NCI-H774 (cell line): ENCODE data around the gene LDLRAD4.

Experiments
- DNase-seq: peaks from one replicate; lab custom pipeline; 2025; lab: John Stamatoyannopoulos, UW

The LDLRAD4 gene

DNA sequence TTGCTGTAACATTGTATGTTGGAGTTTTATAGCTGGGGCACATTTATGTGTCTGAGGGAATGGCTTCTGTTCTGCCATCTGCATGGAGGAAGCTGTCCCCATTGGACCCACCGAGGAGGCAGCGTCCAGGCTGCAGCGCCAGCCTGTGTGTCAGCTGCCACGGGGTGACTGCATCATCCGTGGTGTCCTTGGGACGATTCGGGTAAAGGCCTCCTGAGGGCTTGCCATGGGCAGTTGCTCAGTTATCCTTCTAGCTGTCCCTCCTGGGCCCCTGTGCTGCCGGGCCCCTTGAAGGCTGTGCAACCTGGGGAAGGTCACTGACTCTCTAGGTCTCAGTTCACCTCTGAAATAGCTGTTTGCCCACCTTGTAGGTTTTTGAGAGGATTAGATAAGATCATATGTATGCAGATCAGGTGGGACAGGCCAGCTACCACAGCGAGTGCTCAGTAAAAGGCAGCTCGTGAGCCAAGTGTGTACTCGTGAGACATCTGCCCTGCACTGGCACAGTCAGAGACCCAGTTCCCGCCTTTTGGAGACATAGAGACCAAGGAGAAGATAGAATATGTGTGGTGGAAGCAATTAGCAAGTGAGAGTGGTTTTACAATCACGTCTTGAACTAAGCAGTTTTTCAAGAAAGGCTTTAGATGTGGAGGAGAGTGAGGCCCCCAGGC lies 10.6 kb downstream of the LDLRAD4 start:
- DNase-seq: no peak

DNA sequence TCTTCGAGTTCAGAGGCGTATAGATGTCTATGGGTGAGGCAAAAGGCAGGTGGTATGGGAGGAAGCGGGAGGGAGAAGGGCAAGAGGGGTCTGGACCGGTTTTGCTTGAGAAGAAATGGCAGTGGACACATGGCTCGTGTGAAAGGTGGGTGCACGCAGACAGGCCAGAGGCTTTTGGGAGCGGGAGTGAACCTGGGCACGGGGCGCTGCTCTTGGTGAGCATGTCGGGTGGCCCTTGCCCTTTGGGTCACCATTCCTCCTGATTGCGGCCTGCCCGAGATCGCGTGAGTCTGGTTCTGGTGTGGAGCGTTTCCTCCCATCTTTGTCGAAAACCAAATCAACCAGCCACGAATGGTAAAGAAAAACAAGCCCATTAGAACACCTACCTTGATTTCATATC lies 12.6 kb downstream of the LDLRAD4 start:
- no peak for DNase-seq

DNA sequence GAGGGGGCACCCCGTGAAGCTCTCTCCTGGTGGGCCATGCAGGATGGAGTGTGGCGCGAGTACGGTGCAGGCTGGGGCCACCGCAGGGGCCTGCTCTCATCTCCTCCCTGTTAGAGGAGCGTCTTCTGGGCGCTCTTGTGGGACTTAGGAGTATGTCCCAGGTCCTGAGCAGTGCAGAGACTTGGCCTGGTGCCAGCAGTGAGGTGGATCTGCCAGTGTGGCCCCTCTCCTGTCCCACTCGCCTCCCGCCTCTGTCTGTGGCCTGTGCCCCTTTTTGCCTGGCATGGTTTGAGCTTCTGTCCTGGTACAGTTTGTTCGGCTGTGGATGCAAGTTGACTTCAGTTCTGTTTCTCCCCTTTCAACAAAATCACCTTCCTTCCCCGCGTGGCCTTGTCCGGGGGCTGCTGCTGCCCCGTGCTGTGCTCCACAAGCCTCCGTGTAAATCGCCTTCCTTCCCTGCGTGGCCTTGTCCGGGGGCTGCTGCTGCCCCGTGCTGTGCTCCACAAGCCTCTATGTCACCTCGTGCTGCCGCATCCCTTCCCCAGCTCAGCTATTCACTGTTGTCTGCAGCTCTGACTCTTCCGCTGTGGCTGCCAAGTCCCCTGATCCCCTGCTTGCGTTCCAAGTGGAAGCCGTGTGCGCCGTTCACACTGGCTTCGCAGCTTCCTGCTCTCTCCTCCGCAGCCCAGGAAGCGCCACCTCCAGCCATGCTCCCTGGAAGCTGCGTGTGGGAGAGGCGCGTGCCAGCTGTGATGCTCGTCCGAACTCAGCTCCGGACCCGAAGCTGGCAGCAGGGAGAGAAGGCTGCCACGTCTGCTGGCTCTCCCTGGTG lies 13.7 kb downstream of the LDLRAD4 start:
- DNase-seq: no peak

DNA sequence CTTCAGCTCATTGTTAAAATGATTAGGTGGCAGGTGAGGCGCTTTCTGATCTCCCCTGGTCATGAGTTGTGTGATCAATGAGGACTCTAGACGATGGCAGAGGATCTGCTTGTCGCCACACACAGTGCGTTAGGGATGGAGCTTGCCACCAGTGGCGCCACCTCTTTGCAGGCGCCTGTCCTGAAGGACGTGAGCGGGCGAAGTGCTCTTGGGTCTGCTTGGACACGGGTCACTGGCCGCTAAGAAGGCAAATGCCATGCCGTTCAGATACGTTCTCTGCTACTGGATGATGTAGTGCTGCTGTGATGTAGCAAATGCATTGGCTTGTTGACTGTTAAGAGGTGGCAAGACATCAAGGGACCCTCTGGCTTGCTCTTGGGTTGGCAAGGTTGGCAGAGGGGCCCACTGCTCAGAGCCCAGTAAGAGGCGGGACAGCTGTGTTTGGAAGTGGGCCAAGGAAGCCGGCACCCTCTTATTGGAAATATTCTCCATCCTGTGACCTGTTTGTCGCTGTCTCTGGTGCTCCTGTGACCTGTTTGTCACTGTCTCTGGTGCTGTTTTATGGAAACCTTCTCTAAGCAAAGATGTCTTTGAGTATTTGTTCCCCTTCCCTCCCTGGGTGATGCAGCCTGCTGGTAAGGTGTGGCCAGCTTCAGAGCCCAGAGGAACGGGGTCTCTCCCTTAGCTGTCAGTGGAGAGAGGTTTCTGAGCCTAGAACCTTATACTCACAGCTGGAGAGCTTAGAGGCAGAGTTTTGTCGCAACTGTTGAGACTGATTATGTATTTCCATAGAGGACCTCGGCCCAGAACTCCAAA lies 14.6 kb downstream of the LDLRAD4 start:
- DNase-seq: no peak

DNA sequence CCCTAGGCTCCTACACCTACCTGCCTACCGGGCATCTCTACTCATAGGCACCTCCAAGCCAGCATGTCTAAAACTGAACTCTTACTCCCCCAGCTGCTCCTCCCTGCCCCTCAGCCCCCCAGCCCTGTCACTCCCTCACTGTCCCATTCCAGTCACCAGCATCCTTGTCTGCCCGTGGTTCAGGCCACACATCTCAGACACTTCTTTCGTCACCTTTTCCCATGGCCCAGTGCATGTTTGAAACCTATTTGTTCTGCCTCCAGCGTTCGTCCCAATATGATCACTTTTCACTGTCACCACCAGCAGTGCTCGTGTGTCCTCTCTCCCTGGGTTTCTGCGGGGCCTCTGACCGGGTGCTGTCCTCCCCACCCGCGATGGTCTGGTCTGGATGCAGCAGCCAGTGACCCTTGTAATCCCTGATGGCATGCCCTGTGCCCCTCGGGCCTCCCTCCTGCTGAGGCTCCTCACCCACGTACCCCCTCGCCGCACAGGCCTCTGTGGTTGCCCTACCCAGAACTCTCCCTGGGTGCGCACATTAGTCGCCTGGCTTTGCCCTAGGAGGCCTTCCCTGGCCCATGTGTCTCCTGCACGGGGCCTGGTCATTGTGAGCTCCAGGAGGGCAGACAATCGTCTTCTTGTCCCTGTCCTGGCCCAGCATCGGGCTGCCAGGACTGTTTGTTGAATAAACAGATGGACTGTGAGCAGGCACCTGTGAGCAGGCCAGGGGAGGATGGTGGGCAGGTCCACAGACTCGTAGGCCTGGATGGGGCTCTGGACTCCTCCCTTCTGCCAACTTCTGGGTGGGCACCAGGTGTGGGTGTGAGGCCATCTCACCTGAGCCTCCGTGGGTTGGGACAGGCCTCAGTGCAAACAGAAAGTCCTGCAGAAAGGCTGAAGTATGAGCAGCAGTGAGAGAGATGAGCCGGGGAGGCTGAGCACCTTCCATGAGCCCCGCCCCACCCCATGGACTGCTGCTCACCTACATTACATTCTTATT lies 15.5 kb downstream of the LDLRAD4 start:
- DNase-seq: no peak

DNA sequence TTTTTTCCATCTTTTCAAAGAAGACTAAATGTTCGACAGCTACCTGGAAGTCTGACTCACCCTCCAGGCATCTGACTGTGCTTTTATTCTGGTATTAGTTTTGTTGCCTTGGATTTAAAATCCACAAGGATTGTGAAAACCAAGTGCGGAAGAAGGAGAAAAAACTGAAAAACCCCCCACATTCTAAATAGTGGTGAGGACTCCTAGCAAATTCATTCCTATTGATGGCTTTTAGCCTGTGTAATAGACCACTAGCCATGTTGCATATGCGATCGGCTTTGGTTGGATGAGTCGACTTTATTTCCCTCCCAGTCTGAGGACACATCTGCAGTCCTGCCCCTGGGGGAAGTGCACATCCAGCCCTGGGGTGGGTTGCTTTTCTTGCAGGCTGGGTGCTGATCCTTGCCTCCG lies 16.9 kb downstream of the LDLRAD4 start:
- DNase-seq: no peak

DNA sequence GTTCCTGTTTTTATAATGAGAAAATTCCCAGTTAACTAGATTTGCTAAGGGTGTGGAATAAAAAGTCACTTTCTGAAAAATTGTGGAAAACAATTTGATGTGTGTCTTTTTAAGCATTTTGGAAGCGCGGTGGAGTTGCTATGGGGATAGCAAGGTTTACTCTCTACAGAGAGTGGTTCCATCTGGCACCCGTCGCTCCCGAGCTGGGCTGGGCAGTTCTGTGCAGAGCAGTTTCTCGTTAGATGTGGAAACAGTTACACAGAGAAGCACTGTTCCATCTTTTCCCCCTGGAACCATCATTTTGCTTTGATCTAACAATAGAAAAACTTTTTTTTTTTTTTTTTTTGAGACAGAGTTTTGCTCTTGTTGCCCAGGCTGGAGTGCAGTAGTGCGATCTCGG lies 17.4 kb downstream of the LDLRAD4 start:
- no peak for DNase-seq

DNA sequence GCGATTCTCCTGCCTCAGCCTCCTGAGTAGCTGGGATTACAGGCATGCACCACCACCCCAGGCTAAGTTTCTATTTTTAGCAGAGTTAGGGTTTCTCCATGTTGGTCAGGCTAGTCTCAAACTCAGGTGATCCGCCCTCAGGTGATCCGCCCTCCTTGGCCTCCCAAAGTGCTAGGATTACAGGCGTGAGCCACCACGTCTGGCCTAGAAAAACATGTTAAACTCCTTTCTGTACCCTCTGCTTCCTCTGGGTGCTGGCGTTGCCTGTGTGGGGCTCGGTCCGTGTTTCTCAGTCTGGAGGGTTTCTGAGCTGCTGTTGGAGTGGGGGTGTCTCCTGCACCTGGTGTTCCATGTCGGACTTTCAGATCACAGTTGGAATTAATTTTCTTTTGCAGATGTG lies 17.9 kb downstream of the LDLRAD4 start:
- no peak for DNase-seq

DNA sequence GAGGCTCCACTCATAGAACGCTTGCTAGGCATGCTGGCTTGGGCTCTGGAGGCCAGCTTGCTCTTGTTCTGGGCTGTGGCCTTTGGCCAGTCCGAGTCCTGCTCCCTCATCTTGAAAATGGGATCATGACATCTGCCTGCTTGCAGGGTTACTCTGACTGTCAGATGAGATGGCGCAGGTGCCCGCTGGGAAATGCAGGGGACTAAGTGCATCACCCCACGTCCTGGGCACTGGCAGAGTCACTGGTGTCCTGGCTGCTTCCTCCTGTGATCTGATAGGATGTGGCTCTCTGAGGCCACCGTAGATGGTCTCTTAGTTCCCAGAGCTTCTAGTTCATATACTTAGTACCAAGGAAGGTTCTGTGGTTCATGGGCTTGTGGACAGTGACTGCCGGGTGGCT lies 18.5 kb downstream of the LDLRAD4 start:
- no peak for DNase-seq

DNA sequence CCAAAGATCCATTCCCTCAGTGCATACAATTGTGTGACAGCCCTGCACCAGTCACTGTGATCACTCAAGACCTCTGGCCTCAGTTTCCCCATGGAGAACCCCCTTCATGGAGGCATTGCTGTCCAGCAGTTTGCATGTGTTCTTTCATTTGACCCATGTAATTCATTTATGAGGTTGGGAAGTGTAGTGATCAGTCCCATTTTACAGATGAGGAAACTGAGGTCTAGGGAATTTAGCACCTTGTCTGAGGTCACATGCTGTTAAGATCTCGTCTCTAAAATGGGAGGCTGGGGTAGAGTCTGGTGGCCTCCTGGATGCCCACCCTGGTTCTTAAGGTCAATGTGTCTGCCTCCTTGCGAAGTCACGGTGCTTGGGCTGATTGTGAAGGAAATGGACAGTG lies 19.1 kb downstream of the LDLRAD4 start:
- no peak for DNase-seq

DNA sequence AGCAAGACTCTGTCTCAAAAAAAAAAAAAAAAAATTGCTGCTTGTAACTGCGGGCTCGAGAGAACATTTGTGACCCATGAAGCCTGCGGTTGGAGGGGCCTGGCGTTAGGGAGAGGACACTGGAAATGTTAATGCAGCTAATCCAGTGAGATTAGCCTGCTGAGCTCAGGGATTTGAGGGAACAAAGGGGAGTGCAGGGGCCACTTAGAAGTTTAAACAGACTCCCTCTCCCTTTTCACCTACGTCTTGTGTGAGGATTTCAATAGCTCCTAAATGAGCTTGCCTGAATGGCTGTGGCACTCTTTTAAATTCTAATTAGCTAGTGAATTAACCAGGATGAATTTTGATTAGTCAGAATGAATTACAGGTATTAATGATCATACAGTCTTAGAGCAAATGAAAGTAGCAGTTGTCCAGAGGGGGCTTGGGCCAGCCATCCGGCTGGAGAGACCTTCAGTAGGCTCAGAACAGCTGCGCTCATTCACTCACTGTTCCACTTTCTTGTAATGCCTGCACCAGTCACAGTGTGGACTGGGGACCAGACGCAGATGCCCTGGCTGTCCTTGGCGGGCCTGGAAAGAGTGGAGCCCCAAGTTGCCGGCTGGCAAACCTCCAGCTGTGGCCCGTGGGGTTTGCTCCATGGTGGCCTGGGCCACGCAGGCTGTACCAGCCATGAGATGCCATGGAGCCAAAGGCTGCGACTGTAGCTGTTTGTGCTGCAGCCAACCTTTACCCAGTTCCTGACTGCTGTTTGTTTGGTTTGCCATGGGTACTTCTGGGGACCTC lies 20.8 kb downstream of the LDLRAD4 start:
- no peak for DNase-seq

DNA sequence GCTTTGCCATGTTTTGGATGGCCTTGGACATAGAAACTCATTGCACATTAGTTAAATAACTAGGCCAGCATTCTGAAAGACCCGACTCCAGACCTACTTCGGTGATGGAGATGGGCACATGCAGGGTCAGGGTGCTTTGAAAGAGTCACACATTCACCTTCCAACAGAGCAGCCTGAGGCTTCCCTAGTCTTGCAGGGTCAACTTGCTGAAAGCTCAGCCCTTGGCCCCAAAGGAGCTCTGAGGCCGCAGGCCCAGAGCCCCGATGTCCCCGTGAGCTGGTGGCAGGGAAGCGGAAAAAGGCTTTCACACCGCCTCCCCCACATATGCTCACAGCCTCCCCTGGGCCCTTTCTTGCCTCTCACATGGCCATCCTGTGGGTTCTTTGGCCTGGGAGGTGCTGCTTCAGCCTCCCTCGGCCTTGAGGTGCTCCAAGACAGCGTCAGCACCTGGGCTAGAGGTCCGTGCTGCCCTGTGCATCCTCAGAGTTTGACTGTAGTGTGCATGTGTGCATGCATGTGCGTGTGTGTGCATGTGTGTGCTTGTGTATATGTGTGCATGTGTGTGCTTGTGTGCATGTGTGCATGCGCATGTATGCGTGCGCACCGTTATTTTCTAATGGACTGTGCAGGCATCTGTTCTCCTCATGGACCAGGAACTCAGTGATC lies 21.6 kb downstream of the LDLRAD4 start:
- no peak for DNase-seq

DNA sequence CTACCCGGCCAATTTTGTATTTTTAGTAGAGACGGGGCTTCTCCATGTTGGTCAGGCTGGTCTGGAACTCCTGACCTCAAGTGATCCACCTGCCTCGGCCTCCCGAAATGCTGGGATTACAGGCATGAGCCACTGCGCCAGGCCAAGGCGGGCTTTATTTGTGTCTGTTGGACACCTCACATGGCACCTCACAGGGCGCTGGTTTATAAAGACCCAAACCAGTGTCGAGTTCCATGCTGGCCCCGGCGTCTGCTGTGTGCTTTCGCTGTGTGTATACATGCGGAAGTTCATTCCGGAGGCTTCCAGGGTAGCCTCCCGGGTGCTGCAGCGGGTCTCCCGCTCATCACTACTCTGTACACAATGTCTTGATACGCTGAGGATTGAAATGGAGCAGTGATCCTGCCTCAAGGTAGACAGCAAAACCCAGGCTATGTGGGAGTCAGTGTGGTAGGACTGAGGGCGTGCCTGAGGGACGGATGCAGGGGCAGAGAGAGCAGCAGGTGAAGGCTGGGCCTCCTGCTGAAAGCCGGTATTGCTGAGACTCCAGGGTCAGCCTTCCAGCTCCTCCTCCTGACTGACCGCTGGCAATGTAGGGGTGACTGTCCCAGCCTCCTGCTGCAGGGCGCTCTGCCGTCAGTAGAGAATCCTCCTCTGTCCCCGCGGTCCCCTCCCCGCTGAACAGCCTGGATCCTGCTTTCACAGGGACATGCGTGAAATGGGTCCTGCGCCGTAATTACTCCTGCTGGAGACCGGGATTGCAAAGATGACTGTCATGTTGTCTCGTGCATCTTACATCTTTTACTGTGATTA lies 22.7 kb downstream of the LDLRAD4 start:
- DNase-seq: no peak

DNA sequence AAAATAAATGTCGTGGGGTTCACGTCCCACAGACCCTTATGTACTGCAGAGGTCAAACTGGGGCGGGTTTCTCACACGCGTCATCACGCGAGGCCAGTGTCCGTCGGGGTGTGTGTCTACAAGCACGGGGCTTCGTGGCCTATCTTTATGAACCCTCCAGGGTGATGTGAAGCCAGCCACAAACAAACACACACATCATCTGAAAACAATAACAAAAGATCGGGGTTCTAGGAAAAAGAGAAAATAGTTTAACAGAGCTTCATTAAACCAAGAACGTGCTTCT lies 23.3 kb downstream of the LDLRAD4 start:
- DNase-seq: no peak

DNA sequence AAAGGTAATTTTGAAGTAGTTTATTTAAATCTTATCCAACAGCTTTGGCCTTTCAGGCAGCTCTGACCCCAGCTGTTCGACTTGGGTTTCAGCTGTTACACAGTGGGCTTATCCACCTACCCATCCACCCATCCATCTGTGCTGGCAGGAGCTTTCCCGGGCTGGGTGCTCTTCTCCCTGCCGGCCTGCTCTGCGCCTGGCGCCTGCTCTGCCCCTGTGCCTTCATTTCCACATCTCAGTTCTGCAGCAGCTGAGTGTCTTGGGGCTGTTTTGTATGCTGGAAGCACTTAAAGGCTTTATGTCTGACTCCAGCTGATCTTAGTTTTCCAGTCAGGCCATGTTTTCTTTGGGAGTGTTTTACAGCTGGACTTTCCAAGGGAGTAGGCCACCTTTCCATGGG lies 24.2 kb downstream of the LDLRAD4 start:
- DNase-seq: no peak

DNA sequence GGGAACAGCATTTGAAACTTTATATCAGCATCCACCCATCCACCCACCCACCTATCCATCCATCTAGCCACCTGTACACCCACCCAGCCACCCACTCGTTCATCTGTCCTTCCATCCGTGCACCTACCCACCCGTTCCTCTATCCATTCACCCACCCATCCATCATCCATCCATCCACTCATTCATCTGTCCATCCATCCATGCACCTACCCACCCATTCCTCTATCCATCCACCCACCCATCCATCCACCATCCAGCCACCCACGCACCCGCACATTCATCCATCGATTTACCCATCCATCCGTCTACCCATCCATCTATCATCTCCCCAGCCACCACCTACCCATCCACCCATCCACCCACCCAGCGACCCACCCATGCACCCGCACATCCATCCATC lies 24.8 kb downstream of the LDLRAD4 start:
- DNase-seq: no peak

DNA sequence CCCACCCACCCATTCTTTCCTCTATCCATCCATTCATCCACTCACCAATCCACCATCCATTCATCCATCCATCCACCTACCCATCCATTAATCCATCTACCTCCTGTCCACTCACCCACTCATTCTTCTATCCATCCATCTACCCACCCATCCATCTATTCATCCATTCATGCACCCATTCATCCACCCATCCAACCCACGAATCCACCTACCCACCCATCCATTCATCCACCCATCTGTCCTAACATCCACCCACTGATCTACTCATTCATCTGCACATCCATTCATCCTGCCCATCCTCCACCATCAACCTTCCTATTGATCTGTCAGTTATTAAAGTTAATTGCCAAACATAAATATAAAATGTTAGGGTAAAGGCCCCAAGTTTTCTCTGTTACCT lies 25.6 kb downstream of the LDLRAD4 start:
- DNase-seq: no peak

DNA sequence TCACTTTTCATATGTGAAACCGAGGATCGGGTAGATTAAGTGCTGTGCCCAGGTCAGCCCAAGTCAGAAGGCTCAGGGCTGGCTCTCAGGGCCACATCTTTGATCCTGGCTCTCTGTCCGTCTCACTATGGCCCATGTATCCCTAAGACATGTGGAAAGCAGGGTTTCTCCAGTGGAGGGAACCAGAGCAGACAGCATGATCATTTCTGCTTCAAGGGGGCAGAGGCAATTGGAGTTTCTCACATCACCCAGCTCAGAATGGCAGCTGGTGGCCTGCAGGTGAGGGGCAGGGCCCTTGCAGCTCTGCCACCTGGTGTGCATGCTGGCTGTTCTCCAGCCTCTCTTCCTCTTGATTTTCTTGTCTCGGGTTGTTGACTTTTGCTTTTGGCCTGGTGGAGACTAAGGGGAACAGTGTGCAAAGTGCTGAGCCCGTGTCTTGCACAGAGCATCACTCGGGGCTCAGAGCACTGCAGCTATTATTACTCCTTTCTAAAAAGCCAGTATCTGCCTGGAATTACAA lies 27.0 kb downstream of the LDLRAD4 start:
- DNase-seq: peak; percentile 74

DNA sequence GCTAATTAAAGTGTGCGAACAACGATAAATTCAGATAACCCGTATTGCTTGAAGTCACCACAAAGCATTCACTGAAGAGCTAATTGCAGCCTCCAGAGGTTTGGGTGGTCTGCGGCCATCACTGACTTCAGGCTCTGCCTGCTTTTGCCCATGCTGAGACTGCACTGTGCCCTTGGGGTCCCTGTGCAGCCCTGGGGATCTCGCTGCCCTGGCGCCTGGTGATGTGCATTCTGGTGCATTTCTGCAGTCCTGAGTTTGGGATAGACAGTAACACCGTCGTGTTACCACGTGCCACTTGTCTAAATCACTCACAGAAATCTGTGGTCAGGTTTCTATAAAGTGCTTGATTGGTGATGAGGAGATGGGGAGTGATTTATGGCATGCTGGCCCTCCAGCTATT lies 27.6 kb downstream of the LDLRAD4 start:
- no peak for DNase-seq
